Measurements from ENCODE around the gene GNG10. TPM values are rescaled to one million over a fixed set of nuclear protein-coding genes. Genes with fewer than 3 reads are reported as not detected.

GNG10 gene
- total RNA-seq, 1 donor from 2014 or later, result 30.9 TPM

DNA sequence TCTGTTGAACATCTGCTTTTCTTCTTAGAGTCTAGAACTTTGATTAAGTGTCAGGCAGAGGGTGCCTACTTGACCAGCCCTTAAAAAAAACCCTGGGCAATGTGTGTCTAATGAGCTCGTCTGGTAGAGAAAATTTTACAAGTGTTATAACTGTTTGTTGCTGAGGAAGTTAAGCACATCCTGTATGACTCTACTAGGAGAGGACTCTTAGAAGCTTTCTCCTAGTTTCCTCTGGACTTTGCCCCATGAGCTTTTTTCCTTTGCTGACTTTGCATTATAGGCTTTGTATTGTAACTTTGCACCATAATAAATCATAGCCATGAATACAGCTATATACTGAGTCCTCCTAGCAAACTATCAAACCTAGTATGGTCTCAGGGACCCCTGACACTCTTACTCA, 39.4 kb downstream of the GNG10 start:
- H3K36me3 Mint-ChIP-seq (ENCODE audit: low read depth), result peaks cover 9% of the 10 kb centered on the region
- peaks cover 4% of the 10 kb centered on the region for H3K4me1 Mint-ChIP-seq (ENCODE audit: low read depth)
- intact Hi-C loops (cut with micrococcal nuclease), result no loop called here
- DNase-seq (ENCODE audit: low spot score), result no peak
- H3K4me3 Mint-ChIP-seq (ENCODE audit: low read depth), result no peak overlapping the region
- no peaks in the 10 kb centered on the region for H3K27me3 Mint-ChIP-seq (ENCODE audit: low read depth)
- peaks cover 14% of the 10 kb centered on the region for H3K9me3 Mint-ChIP-seq
- H3K27ac Mint-ChIP-seq, result no peak overlapping the region

DNA sequence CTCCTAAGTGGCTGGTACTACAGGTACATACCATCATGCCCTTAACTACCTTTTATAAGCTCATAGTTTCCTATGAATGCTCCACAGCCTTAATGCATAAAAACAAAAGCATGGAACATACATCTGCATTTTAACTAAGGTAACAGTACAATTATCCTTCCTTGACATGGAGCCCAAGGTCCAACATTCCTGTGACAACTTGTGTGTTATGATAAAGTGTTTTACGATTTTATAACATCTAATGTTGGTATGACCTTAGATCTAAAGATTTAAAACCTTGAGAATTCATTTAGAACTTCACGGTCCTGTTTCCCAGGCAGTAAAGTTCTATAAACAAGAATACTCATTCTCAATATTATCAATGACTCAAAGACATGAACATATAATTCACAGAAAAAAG, 43.1 kb downstream of the GNG10 start:
- Mint-ChIP-seq H3K4me1 (ENCODE audit: low read depth) (peaks cover 4% of the 10 kb centered on the region), H3K9me3 (no peaks in the 10 kb centered on the region), H3K27ac (no peak overlapping the region), H3K4me3 (ENCODE audit: low read depth) (no peak overlapping the region), H3K36me3 (ENCODE audit: low read depth) (no peaks in the 10 kb centered on the region), H3K27me3 (ENCODE audit: low read depth) (no peaks in the 10 kb centered on the region)
- intact Hi-C loops (cut with micrococcal nuclease), result no loop called here
- no peak for DNase-seq (ENCODE audit: low spot score)

DNA sequence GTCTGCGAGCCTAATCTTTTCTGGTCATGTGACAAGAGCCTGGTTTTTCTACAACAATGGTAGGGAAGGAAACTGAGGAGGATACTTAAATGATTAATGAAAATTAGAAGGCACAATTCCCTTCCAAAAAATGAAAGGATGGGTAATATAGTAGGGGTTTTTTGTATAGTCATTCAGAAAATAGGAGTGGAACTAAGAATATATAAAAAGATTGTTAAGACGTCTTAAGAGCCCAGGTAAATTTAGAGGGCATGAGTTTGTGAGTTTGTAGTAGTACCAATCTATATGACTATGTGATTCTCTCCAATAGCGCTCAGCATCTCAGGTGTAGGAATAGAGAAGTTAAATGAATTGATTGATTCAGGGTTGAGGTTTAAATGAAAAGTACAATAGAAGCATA, 50.1 kb downstream of the GNG10 start:
- no peaks in the 10 kb centered on the region for H3K27me3 Mint-ChIP-seq (ENCODE audit: low read depth)
- intact Hi-C loops (cut with micrococcal nuclease), result no loop called here

DNA sequence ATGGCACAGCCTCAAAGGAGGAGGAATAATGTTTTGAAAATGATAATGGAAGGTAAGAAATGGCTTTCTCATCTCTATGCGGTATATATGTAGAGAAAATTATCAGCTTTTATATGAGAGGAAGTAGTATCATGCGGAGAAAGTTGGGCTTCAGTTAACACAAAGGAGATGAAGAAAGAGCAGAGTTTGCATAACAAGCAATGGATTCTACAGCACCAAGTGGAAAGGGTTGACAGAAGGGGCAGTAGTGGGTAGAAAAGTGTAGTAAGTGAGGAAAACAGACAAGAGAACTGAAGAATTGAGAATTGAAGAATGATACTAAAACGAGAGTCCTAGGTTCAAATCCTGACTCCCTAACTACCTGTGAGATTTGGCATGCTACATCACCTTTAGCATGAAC, 51.0 kb downstream of the GNG10 start:
- H3K27me3 Mint-ChIP-seq (ENCODE audit: low read depth), result no peaks in the 10 kb centered on the region
- intact Hi-C loops (cut with micrococcal nuclease), result no loop called here
- no peak overlapping the region for H3K4me3 Mint-ChIP-seq (ENCODE audit: low read depth)
- no peaks in the 10 kb centered on the region for H3K9me3 Mint-ChIP-seq
- H3K27ac Mint-ChIP-seq, result no peak overlapping the region
- no peaks in the 10 kb centered on the region for H3K36me3 Mint-ChIP-seq (ENCODE audit: low read depth)
- no peaks in the 10 kb centered on the region for H3K4me1 Mint-ChIP-seq (ENCODE audit: low read depth)
- DNase-seq (ENCODE audit: low spot score), result no peak

More for the DNA sequence above, 50.1 kb downstream of the GNG10 start:
- no peaks in the 10 kb centered on the region for H3K4me1 Mint-ChIP-seq (ENCODE audit: low read depth)
- H3K4me3 Mint-ChIP-seq (ENCODE audit: low read depth), result no peak overlapping the region
- no peaks in the 10 kb centered on the region for H3K36me3 Mint-ChIP-seq (ENCODE audit: low read depth)
- H3K9me3 Mint-ChIP-seq, result no peaks in the 10 kb centered on the region
- DNase-seq (ENCODE audit: low spot score), result no peak
- H3K27ac Mint-ChIP-seq, result no peak overlapping the region

DNA sequence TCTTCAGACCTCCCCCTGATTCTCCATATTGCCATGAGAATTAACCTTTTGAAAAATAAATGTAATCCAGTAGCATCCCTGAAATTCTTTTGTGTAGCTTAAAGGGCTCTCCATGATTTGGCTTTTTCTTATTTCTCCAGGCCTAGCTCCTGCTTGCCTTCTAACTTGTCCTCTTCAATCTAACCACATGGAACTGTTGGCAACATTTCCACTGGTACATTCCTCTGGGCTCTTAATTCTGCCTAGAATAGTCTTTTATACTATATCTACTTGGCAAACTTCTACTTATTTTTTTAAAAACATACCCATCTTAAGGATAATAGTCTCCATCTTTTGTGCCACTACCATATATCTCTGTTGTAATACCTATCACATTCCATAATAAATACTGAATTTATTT, 54.1 kb downstream of the GNG10 start:
- H3K4me3 Mint-ChIP-seq (ENCODE audit: low read depth), result no peak overlapping the region
- no peaks in the 10 kb centered on the region for H3K36me3 Mint-ChIP-seq (ENCODE audit: low read depth)
- H3K9me3 Mint-ChIP-seq, result no peaks in the 10 kb centered on the region
- DNase-seq (ENCODE audit: low spot score), result no peak
- no peak overlapping the region for H3K27ac Mint-ChIP-seq
- no peaks in the 10 kb centered on the region for H3K4me1 Mint-ChIP-seq (ENCODE audit: low read depth)
- intact Hi-C loops (cut with micrococcal nuclease), result no loop called here
- H3K27me3 Mint-ChIP-seq (ENCODE audit: low read depth), result no peaks in the 10 kb centered on the region

DNA sequence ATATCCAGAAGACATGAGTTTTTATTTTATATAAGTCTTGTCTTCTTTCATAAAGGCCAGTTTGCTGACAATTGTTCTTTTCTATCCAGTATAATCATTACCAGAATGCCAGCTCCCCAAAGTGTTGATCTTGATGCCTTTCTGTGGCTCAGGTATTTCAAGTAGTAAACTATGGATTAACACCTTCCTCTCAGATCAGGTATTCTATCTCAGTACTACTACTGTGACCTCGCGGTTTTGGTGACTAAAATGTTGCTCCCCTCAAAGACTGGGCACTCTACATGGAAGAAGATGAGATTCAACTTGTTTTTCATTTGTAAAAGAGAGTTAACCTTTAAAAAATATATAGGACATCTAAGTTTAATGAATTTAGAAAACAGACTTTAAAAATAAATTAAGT, 58.1 kb downstream of the GNG10 start:
- no peak overlapping the region for H3K27ac Mint-ChIP-seq
- H3K36me3 Mint-ChIP-seq (ENCODE audit: low read depth), result no peaks in the 10 kb centered on the region
- H3K9me3 Mint-ChIP-seq, result no peaks in the 10 kb centered on the region
- no peak for DNase-seq (ENCODE audit: low spot score)
- no peak overlapping the region for H3K4me3 Mint-ChIP-seq (ENCODE audit: low read depth)
- intact Hi-C loops (cut with micrococcal nuclease), result no loop called here
- H3K4me1 Mint-ChIP-seq (ENCODE audit: low read depth), result no peaks in the 10 kb centered on the region
- H3K27me3 Mint-ChIP-seq (ENCODE audit: low read depth), result no peaks in the 10 kb centered on the region

Other genes starting within 250 kb of the GNG10 start
- 96.8 and 107 TPM in 2 replicates for gene ECPAS, start 177.2 kb upstream of the GNG10 start, total RNA-seq
- 3.1 and 3.2 TPM in 2 replicates for gene ZNF483, start 136.4 kb upstream of the GNG10 start, total RNA-seq
- 1.4 and 1.8 TPM in 2 replicates for gene PTGR1, start 62.0 kb upstream of the GNG10 start, total RNA-seq
- gene DNAJC25, start 30.3 kb upstream of the GNG10 start, total RNA-seq, result 7.3 and 7.4 TPM in 2 replicates
- gene SHOC1, start 133.3 kb downstream of the GNG10 start, total RNA-seq, result not detected in 2 replicates
- 14.4 and 16.6 TPM in 2 replicates for gene UGCG, start 235.2 kb downstream of the GNG10 start, total RNA-seq